NCI-H526 treated with DMSO at 0.1 percent for 48 hours (cell line): ENCODE data around the gene CNIH2.

Source experiments
- DNase-seq: peaks from one replicate; lab custom pipeline; 2025; lab: John Stamatoyannopoulos, UW

CNIH2 gene

GRCh38 chr11:66259225-66259624 is 18.8 kb upstream of the CNIH2 start:
- no peak for DNase-seq

GRCh38 chr11:66259956-66260355 is 18.0 kb upstream of the CNIH2 start:
- no peak for DNase-seq

GRCh38 chr11:66261578-66261977 is 16.4 kb upstream of the CNIH2 start:
- no peak for DNase-seq

GRCh38 chr11:66262191-66262590 is 15.8 kb upstream of the CNIH2 start:
- no peak for DNase-seq

GRCh38 chr11:66262696-66263095 is 15.3 kb upstream of the CNIH2 start:
- no peak for DNase-seq

GRCh38 chr11:66263231-66263630 is 14.7 kb upstream of the CNIH2 start:
- DNase-seq: no peak

GRCh38 chr11:66263785-66264184 is 14.2 kb upstream of the CNIH2 start:
- DNase-seq: no peak

- DNase-seq: no peak
Observed at GRCh38 chr11:66264383-66264782, 13.6 kb upstream of the CNIH2 start.

- DNase-seq: no peak
Observed at GRCh38 chr11:66264914-66265313, 13.1 kb upstream of the CNIH2 start.

GRCh38 chr11:66265531-66266377 is 12.2 kb upstream of the CNIH2 start:
- DNase-seq: no peak

GRCh38 chr11:66266378-66267038 is 11.5 kb upstream of the CNIH2 start:
- no peak for DNase-seq

- DNase-seq: no peak
Observed at GRCh38 chr11:66267039-66267378, 11.0 kb upstream of the CNIH2 start.

GRCh38 chr11:66267379-66268243 is 10.4 kb upstream of the CNIH2 start:
- DNase-seq: peak; percentile 75

GRCh38 chr11:66268244-66268951 is 9.6 kb upstream of the CNIH2 start, which contains the start of gene RAB1B:
RAB1B (plus strand) TSS chr11:66268639; CDS start chr11:66268680, 41 bp downstream.
- DNase-seq: peak; percentile 99

GRCh38 chr11:66268952-66269905 is 8.7 kb upstream of the CNIH2 start:
- DNase-seq: no peak

GRCh38 chr11:66271816-66272215 is 6.2 kb upstream of the CNIH2 start:
- no peak for DNase-seq

GRCh38 chr11:66272596-66272995 is 5.4 kb upstream of the CNIH2 start:
- no peak for DNase-seq

GRCh38 chr11:66274219-66274618 is 3.8 kb upstream of the CNIH2 start:
- DNase-seq: no peak

GRCh38 chr11:66275396-66275795 is 2.6 kb upstream of the CNIH2 start:
- no peak for DNase-seq

GRCh38 chr11:66275984-66276612 is 1.9 kb upstream of the CNIH2 start:
- no peak for DNase-seq
